ENCODE results near the gene KCNMA1.

DNA sequence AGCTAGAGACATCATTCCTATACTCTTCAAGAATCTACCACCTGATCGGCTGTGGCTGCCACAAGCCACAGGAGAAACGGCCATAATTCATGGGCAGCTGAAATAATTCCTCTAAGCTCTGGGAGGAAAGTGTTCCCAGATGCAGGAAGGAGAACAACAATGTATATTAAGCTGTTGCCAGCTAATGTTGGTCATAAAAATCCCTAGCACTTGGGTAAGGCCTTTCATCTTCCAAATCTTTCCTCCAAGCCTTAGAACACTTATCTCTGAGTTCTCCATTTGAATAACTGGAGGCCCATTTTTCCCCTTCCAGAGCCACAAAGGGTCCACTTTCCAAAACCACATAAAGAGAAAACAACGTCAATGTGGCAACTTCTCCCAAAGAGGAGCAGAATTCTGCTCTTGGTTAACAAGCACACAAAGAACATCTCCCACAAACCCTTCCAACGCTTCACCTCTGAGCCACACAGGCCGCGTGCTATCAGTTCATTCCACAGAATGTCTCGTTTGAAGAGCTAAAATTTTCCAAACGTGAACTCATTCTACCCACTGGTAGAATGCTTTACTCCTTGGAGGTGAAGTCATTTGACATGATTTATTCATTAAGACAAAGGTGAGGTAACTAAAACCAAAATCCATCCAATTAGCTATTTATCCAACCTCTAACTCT is 11.2 kb downstream of the KCNMA1 start:
- TF ChIP-seq, protein P1, sequence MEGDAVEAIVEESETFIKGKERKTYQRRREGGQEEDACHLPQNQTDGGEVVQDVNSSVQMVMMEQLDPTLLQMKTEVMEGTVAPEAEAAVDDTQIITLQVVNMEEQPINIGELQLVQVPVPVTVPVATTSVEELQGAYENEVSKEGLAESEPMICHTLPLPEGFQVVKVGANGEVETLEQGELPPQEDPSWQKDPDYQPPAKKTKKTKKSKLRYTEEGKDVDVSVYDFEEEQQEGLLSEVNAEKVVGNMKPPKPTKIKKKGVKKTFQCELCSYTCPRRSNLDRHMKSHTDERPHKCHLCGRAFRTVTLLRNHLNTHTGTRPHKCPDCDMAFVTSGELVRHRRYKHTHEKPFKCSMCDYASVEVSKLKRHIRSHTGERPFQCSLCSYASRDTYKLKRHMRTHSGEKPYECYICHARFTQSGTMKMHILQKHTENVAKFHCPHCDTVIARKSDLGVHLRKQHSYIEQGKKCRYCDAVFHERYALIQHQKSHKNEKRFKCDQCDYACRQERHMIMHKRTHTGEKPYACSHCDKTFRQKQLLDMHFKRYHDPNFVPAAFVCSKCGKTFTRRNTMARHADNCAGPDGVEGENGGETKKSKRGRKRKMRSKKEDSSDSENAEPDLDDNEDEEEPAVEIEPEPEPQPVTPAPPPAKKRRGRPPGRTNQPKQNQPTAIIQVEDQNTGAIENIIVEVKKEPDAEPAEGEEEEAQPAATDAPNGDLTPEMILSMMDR (IDR thresholded peaks at IDR 0.05), result no peak
- TF ChIP-seq POLR2AphosphoS5 (IDR thresholded peaks at IDR 0.05) (no peak), POLR2A (IDR thresholded peaks at IDR 0.05) (no peak), EP300 (IDR thresholded peaks at IDR 0.05) (no peak)
